ENCODE results near the gene CLNK. TPM values are rescaled to one million over a fixed set of nuclear protein-coding genes. Genes with fewer than 3 reads are reported as not detected.

Gene CLNK
- total and polyA plus RNA-seq, 2 of the 13 experiments (the other 11 are each of a cell fraction or from before 2014, with no cell fraction given), result not detected

DNA sequence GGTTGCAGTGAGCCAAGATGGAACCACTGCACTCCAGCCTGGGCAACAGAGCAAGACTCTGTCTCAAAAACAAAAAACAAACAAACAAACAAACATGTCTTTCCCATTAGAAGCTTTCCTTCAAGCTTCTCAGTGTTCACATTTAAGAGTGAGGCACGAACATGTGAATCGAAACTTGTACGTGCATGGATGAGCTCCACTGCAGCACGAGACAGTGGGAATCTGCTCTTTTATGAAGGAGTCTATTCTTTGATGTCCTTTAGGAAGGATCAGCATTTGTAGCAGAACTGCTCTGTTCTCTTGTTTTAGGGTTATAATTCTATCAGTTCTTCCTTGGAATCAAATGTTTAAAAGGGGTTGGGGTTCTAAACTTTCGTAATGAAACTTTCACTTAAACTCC is 204.0 kb downstream of the CLNK start:
- no peak for TF ChIP-seq ZNF367 (CRISPR knock-in tag; IDR thresholded peaks at IDR 0.05; ENCODE audit: borderline replicate concordance)
- TF ChIP-seq ZSCAN12 (CRISPR knock-in tag; IDR thresholded peaks at IDR 0.05), result no peak
- Histone ChIP-seq H3K36me3 (replicated peaks in 1 of 2; ENCODE audit: control insufficient read depth in 1 of 2, insufficient read depth in 2 of 2, low read length in 2 of 2) (no peaks in the 10 kb centered on the region), H3K9me3 (ENCODE audit: low read length) (no peaks in the 10 kb centered on the region), H4K20me1 (ENCODE audit: insufficient read depth, low read length) (no peaks in the 10 kb centered on the region), H3K27ac (ENCODE audit: extremely low read length, insufficient read depth, low read length) (no peak overlapping the region), H2AFZ (ENCODE audit: low read length) (no peak overlapping the region), H3K27me3 (ENCODE audit: control insufficient read depth in 1 of 2, insufficient read depth in 2 of 2, low read length in 2 of 2) (no peaks in the 10 kb centered on the region), H3K9ac (ENCODE audit: insufficient read depth, low read depth, low read length) (no peak overlapping the region), H3K4me3 (replicated peaks in 1 of 3; ENCODE audit: insufficient read depth in 1 of 3, low read depth in 2 of 3, low read length in 3 of 3) (no peak overlapping the region), H3K4me1 (ENCODE audit: insufficient read depth, low read length) (no peaks in the 10 kb centered on the region), H3K4me2 (ENCODE audit: low read depth, low read length) (no peak overlapping the region), H3K79me2 (ENCODE audit: insufficient read depth, low read length) (no peaks in the 10 kb centered on the region)
- 17% methylated on average over 5 of the region's 5 CpGs for WGBS (ENCODE audit: low lambda C conversion rate)
- CTCF ChIA-PET (ENCODE audit: low intra/inter-chr PET ratio, low total read pairs), result no interaction called here
- no peak for ATAC-seq
- no peak for DNase-seq (ENCODE audit: low spot score)
- BruUV-seq (replicated peaks), result no TSS peak
- POLR2A ChIA-PET, result no interaction called here
- FAIRE-seq, result no peak
- in situ Hi-C loops (cut with HindIII; ENCODE audit: extremely low pct_ligation_motif_present, low pct_unique_long_range_greater_than_20kb), result no loop called here
- intact Hi-C loops (cut with micrococcal nuclease; ENCODE audit: unreplicated experiment), result no loop called here

DNA sequence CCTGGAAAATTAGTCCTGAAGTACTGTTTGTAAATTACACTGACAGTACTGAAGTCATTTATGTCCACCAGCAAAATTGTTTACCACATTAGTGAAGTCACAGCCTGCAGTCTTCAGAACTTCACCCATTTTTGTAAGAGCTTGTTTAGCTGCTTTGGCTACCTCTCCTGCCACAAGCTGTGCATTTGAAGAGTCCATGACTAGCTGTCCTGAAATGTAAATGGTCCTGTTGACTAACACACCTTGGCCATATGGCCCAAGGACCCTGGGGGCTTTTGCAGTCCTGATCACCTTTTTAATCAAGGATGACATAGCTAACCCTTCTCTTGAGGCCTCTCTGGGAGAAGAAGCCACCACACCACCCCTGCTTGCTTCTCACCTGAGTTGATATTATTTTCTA is 205.9 kb downstream of the CLNK start:
- Histone ChIP-seq H3K27ac (ENCODE audit: extremely low read length, insufficient read depth, low read length) (no peak overlapping the region), H4K20me1 (ENCODE audit: insufficient read depth, low read length) (no peaks in the 10 kb centered on the region), H3K4me2 (ENCODE audit: low read depth, low read length) (no peak overlapping the region), H3K36me3 (replicated peaks in 1 of 2; ENCODE audit: control insufficient read depth in 1 of 2, insufficient read depth in 2 of 2, low read length in 2 of 2) (no peaks in the 10 kb centered on the region), H3K9me3 (ENCODE audit: low read length) (no peaks in the 10 kb centered on the region), H3K4me3 (replicated peaks in 1 of 3; ENCODE audit: insufficient read depth in 1 of 3, low read depth in 2 of 3, low read length in 3 of 3) (no peak overlapping the region), H3K9ac (ENCODE audit: insufficient read depth, low read depth, low read length) (no peak overlapping the region), H3K27me3 (ENCODE audit: control insufficient read depth in 1 of 2, insufficient read depth in 2 of 2, low read length in 2 of 2) (no peaks in the 10 kb centered on the region), H2AFZ (ENCODE audit: low read length) (no peak overlapping the region), H3K4me1 (ENCODE audit: insufficient read depth, low read length) (no peaks in the 10 kb centered on the region), H3K79me2 (ENCODE audit: insufficient read depth, low read length) (no peaks in the 10 kb centered on the region)
- TF ChIP-seq NPAS2 (CRISPR knock-in tag; IDR thresholded peaks at IDR 0.05; ENCODE audit: borderline replicate concordance), result no peak
- no peak for TF ChIP-seq ZFP90 (CRISPR knock-in tag; IDR thresholded peaks at IDR 0.05; ENCODE audit: borderline replicate concordance)
- TF ChIP-seq, protein P1, sequence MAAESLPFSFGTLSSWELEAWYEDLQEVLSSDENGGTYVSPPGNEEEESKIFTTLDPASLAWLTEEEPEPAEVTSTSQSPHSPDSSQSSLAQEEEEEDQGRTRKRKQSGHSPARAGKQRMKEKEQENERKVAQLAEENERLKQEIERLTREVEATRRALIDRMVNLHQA (CRISPR knock-in tag; IDR thresholded peaks at IDR 0.05), result no peak
- no peak for DNase-seq (ENCODE audit: low spot score)
- no peak for FAIRE-seq
- in situ Hi-C loops (cut with HindIII; ENCODE audit: extremely low pct_ligation_motif_present, low pct_unique_long_range_greater_than_20kb), result no loop called here
- ATAC-seq, result no peak
- intact Hi-C loops (cut with micrococcal nuclease; ENCODE audit: unreplicated experiment), result no loop called here
- ChIA-PET POLR2A (no interaction called here), CTCF (ENCODE audit: low intra/inter-chr PET ratio, low total read pairs) (no interaction called here)
- no TSS peak for BruUV-seq (replicated peaks)
